Measurements from ENCODE around the gene SORCS3. TPM values are rescaled to one million over a fixed set of nuclear protein-coding genes. Genes with fewer than 3 reads are reported as not detected.

SORCS3 gene
- total and polyA plus RNA-seq, 2 of the 13 experiments (the other 11 are each of a cell fraction or from before 2014, with no cell fraction given), result 0.07 TPM; not detected in 1

GRCh38 chr10:104824380-104825006, 183.4 kb downstream of the SORCS3 start (continued):
- TF ChIP-seq PRDM4 (CRISPR knock-in tag; IDR thresholded peaks at IDR 0.05; ENCODE audit: borderline replicate concordance), result peak; percentile 91; the same call in 1 of the 2 replicates
- 0 out of 2 replicates have a peak, but pooled peaks have one; percentile 40 for TF ChIP-seq ZNF431 (CRISPR knock-in tag; IDR thresholded peaks at IDR 0.05; ENCODE audit: borderline replicate concordance, low read depth)
- TF ChIP-seq MAFK (conservative IDR thresholded peaks at IDR 0.05 in 1 of 2, IDR thresholded peaks at IDR 0.05 in 1 of 2; ENCODE audit: low read length in 2 of 2), result no peak
- TF ChIP-seq ZNF713 (CRISPR knock-in tag; IDR thresholded peaks at IDR 0.05), result no peak
- TF ChIP-seq SOX13 (IDR thresholded peaks at IDR 0.05), result no peak
- peak in 1 of 2 experiments; percentile 42; a peak in 1 of 4 replicates for TF ChIP-seq SOX13 (CRISPR knock-in tag; conservative IDR thresholded peaks at IDR 0.05 in 1 of 2, IDR thresholded peaks at IDR 0.05 in 1 of 2)
- 0 out of 2 replicates have a peak, but pooled peaks have one; percentile 58 for TF ChIP-seq ZSCAN20 (CRISPR knock-in tag; IDR thresholded peaks at IDR 0.05; ENCODE audit: borderline replicate concordance)
- TF ChIP-seq ZBTB21 (CRISPR knock-in tag; IDR thresholded peaks at IDR 0.05), result peak; percentile 81; the same call in 1 of the 2 replicates
- TF ChIP-seq MAF1 (CRISPR knock-in tag; IDR thresholded peaks at IDR 0.05; ENCODE audit: borderline replicate concordance), result peak; percentile 79; the same call in 1 of the 2 replicates
- peak; percentile 91; the same call in 1 of the 2 replicates for TF ChIP-seq FOXK1 (CRISPR knock-in tag; IDR thresholded peaks at IDR 0.05; ENCODE audit: borderline replicate concordance, low read depth)
- TF ChIP-seq ZNF773 (CRISPR knock-in tag; IDR thresholded peaks at IDR 0.05; ENCODE audit: borderline replicate concordance), result peak; percentile 97
- TF ChIP-seq MLLT10 (CRISPR knock-in tag; IDR thresholded peaks at IDR 0.05), result no peak
- TF ChIP-seq SMC3 (IDR thresholded peaks at IDR 0.05; ENCODE audit: low read length), result no peak
- TF ChIP-seq SP2 (CRISPR knock-in tag; IDR thresholded peaks at IDR 0.05), result peak; percentile 27; the same call in 1 of the 2 replicates
- peak; percentile 98 for TF ChIP-seq NKX3-1 (CRISPR knock-in tag; IDR thresholded peaks at IDR 0.05)
- peak; percentile 65; the same call in 1 of the 2 replicates for TF ChIP-seq ZMAT3 (CRISPR knock-in tag; conservative IDR thresholded peaks at IDR 0.05)
- TF ChIP-seq ZNF142 (CRISPR knock-in tag; IDR thresholded peaks at IDR 0.05), result peak; percentile 69; the same call in 1 of the 2 replicates
- TF ChIP-seq ZNF605 (CRISPR knock-in tag; IDR thresholded peaks at IDR 0.05), result peak; percentile 72
- 0 out of 2 replicates have a peak, but pooled peaks have one; percentile 42 for TF ChIP-seq ZNF777 (CRISPR knock-in tag; IDR thresholded peaks at IDR 0.05)
- TF ChIP-seq EHMT2 (IDR thresholded peaks at IDR 0.05; ENCODE audit: borderline replicate concordance, low read depth, low read length), result peak; percentile 93
- peak; percentile 43 for TF ChIP-seq ZNF781 (CRISPR knock-in tag; IDR thresholded peaks at IDR 0.05; ENCODE audit: borderline replicate concordance, not compliant biosample characterization)

Measured in HepG2 (cell line).